Rectal smooth muscle tissue (tissue), 1 donor: ENCODE results near the gene DENND1B.

Source experiments
- H3K27ac ChIP-seq: one replicate; pipeline ENCODE4 v1.7.0; 2013; ENCODE audit warnings: low read depth, low read length, inconsistent platforms
- H3K27me3 ChIP-seq: one replicate; pipeline ENCODE4 v1.7.0; 2013; ENCODE audit warnings: low read length; ENCODE audit not compliant: control insufficient read depth, insufficient read depth
- H3K36me3 ChIP-seq: one replicate; pipeline ENCODE4 v1.7.0; 2013; ENCODE audit warnings: low read length; ENCODE audit not compliant: control insufficient read depth, insufficient read depth
- H3K4me1 ChIP-seq: one replicate; pipeline ENCODE4 v1.7.0; 2013; ENCODE audit warnings: low read length; ENCODE audit not compliant: control insufficient read depth, insufficient read depth
- H3K4me3 ChIP-seq: one replicate; pipeline ENCODE4 v1.7.0; 2013; ENCODE audit warnings: low read length
- H3K9ac ChIP-seq: one replicate; pipeline ENCODE4 v1.7.0; 2013; ENCODE audit warnings: low read length

The DENND1B gene

GRCh38 chr1:197686702-197687355 lies 88.5 kb downstream of the DENND1B start:
- H3K4me1 ChIP-seq = no peaks in the 10 kb centered on the region
- H3K27me3 ChIP-seq = no peaks in the 10 kb centered on the region
- H3K27ac ChIP-seq = no peak overlapping the region
- H3K4me3 ChIP-seq = no peak overlapping the region
- H3K9ac ChIP-seq = no peak overlapping the region
- H3K36me3 ChIP-seq = no peaks in the 10 kb centered on the region

- H3K4me3 ChIP-seq = no peak overlapping the region
- H3K4me1 ChIP-seq = no peaks in the 10 kb centered on the region
- no peak overlapping the region for H3K9ac ChIP-seq
- no peaks in the 10 kb centered on the region for H3K36me3 ChIP-seq
- H3K27me3 ChIP-seq = no peaks in the 10 kb centered on the region
- H3K27ac ChIP-seq = no peak overlapping the region
These were observed 89.0 kb downstream of the DENND1B start for GRCh38 chr1:197686231-197686630.

- H3K36me3 ChIP-seq = no peaks in the 10 kb centered on the region
- H3K27ac ChIP-seq = no peak overlapping the region
- no peaks in the 10 kb centered on the region for H3K4me1 ChIP-seq
- H3K27me3 ChIP-seq = no peaks in the 10 kb centered on the region
- no peak overlapping the region for H3K9ac ChIP-seq
- H3K4me3 ChIP-seq = no peak overlapping the region
These were observed 89.5 kb downstream of the DENND1B start for GRCh38 chr1:197685785-197686184.

GRCh38 chr1:197683895-197684553 lies 91.3 kb downstream of the DENND1B start:
- H3K27me3 ChIP-seq = no peaks in the 10 kb centered on the region
- no peaks in the 10 kb centered on the region for H3K4me1 ChIP-seq
- H3K27ac ChIP-seq = no peak overlapping the region
- H3K9ac ChIP-seq = no peak overlapping the region
- no peaks in the 10 kb centered on the region for H3K36me3 ChIP-seq
- no peak overlapping the region for H3K4me3 ChIP-seq

- H3K4me3 ChIP-seq = no peak overlapping the region
- no peaks in the 10 kb centered on the region for H3K4me1 ChIP-seq
- no peak overlapping the region for H3K27ac ChIP-seq
- no peaks in the 10 kb centered on the region for H3K36me3 ChIP-seq
- H3K27me3 ChIP-seq = no peaks in the 10 kb centered on the region
- H3K9ac ChIP-seq = no peak overlapping the region
These were observed 92.0 kb downstream of the DENND1B start for GRCh38 chr1:197683280-197683679.

GRCh38 chr1:197680311-197680710 lies 95.0 kb downstream of the DENND1B start:
- no peak overlapping the region for H3K27ac ChIP-seq
- no peak overlapping the region for H3K4me3 ChIP-seq
- H3K36me3 ChIP-seq = no peaks in the 10 kb centered on the region
- H3K4me1 ChIP-seq = no peaks in the 10 kb centered on the region
- H3K27me3 ChIP-seq = no peaks in the 10 kb centered on the region
- H3K9ac ChIP-seq = no peak overlapping the region

GRCh38 chr1:197677752-197678295 lies 97.5 kb downstream of the DENND1B start:
- no peaks in the 10 kb centered on the region for H3K4me1 ChIP-seq
- no peak overlapping the region for H3K27ac ChIP-seq
- no peak overlapping the region for H3K9ac ChIP-seq
- no peaks in the 10 kb centered on the region for H3K36me3 ChIP-seq
- H3K4me3 ChIP-seq = no peak overlapping the region
- H3K27me3 ChIP-seq = no peaks in the 10 kb centered on the region

- H3K4me3 ChIP-seq = no peak overlapping the region
- no peaks in the 10 kb centered on the region for H3K36me3 ChIP-seq
- no peaks in the 10 kb centered on the region for H3K4me1 ChIP-seq
- H3K27me3 ChIP-seq = no peaks in the 10 kb centered on the region
- no peak overlapping the region for H3K9ac ChIP-seq
- H3K27ac ChIP-seq = no peak overlapping the region
These were observed 98.0 kb downstream of the DENND1B start for GRCh38 chr1:197677313-197677712.

GRCh38 chr1:197675583-197676208 lies 99.6 kb downstream of the DENND1B start:
- no peak overlapping the region for H3K4me3 ChIP-seq
- no peaks in the 10 kb centered on the region for H3K27me3 ChIP-seq
- no peak overlapping the region for H3K9ac ChIP-seq
- H3K36me3 ChIP-seq = no peaks in the 10 kb centered on the region
- H3K4me1 ChIP-seq = no peaks in the 10 kb centered on the region
- no peak overlapping the region for H3K27ac ChIP-seq

GRCh38 chr1:197674286-197674685 lies 101.0 kb downstream of the DENND1B start:
- Histone ChIP-seq H3K4me3 (no peak overlapping the region), H3K27ac (no peak overlapping the region), H3K36me3 (no peaks in the 10 kb centered on the region), H3K9ac (no peak overlapping the region), H3K4me1 (no peaks in the 10 kb centered on the region), H3K27me3 (no peaks in the 10 kb centered on the region)

- Histone ChIP-seq H3K4me3 (no peak overlapping the region), H3K27ac (no peak overlapping the region), H3K36me3 (no peaks in the 10 kb centered on the region), H3K4me1 (no peaks in the 10 kb centered on the region), H3K27me3 (no peaks in the 10 kb centered on the region), H3K9ac (no peak overlapping the region)
These were observed 102.0 kb downstream of the DENND1B start for GRCh38 chr1:197673292-197673691.

GRCh38 chr1:197672347-197672746 lies 102.9 kb downstream of the DENND1B start:
- H3K27me3 ChIP-seq = no peaks in the 10 kb centered on the region

More at GRCh38 chr1:197672347-197672746, 102.9 kb downstream of the DENND1B start:
- no peaks in the 10 kb centered on the region for H3K4me1 ChIP-seq
- H3K36me3 ChIP-seq = no peaks in the 10 kb centered on the region
- H3K9ac ChIP-seq = no peak overlapping the region
- H3K27ac ChIP-seq = no peak overlapping the region
- H3K4me3 ChIP-seq = no peak overlapping the region
